ACC112 (cell line): ENCODE results near the gene NPEPL1.

Experiments used
- H2AFZ ChIP-seq: fragments of 200-600 bp; sonication (generic); one replicate; pipeline ENCODE4 v1.6.0; 2017; ENCODE audit warnings: antibody characterized with exemption, low read length; ENCODE audit not compliant: unreplicated experiment
- H3K27ac ChIP-seq: fragments of 200-600 bp; sonication (generic); 2 replicates; pipeline ENCODE4 v1.5.1; 2014; ENCODE audit warnings: low read depth, mild to moderate bottlenecking, antibody characterized with exemption, low read length, moderate library complexity
- H3K27me3 ChIP-seq: fragments of 200-600 bp; sonication (generic); 2 replicates; pipeline ENCODE4 v1.6.1; 2014; ENCODE audit warnings: mild to moderate bottlenecking, antibody characterized with exemption, low read length, moderate library complexity, mixed read lengths; ENCODE audit not compliant: insufficient read depth
- H3K36me3 ChIP-seq: fragments of 200-600 bp; sonication (generic); 2 replicates; pipeline ENCODE4 v1.6.1; 2016; ENCODE audit warnings: mild to moderate bottlenecking, antibody characterized with exemption, low read length, moderate library complexity, mixed read lengths; ENCODE audit not compliant: insufficient read depth
- H3K4me1 ChIP-seq: fragments of 200-600 bp; sonication (generic); one replicate; pipeline ENCODE4 v1.6.1; 2016; ENCODE audit warnings: low read length, mixed read lengths; ENCODE audit not compliant: insufficient read depth, unreplicated experiment, control insufficient read depth
- H3K4me3 ChIP-seq: fragments of 200-600 bp; sonication (generic); 2 replicates; pipeline ENCODE4 v1.5.1; 2014; ENCODE audit warnings: mild to moderate bottlenecking, low read depth, low read length
- H3K79me2 ChIP-seq: fragments of 200-600 bp; sonication (generic); one replicate; pipeline ENCODE4 v1.6.0; 2016; ENCODE audit warnings: low read length; ENCODE audit not compliant: control insufficient read depth, unreplicated experiment, insufficient read depth

Gene NPEPL1

GRCh38 chr20:58668901-58669286 lies 23.7 kb upstream of the NPEPL1 start:
- no peak overlapping the region for H2AFZ ChIP-seq
- no peak overlapping the region for H3K4me3 ChIP-seq
- peaks cover 32% of the 10 kb centered on the region for H3K79me2 ChIP-seq
- H3K36me3 ChIP-seq, result peaks cover 38% of the 10 kb centered on the region
- no peaks in the 10 kb centered on the region for H3K4me1 ChIP-seq
- no peak overlapping the region for H3K27ac ChIP-seq
- no peaks in the 10 kb centered on the region for H3K27me3 ChIP-seq

GRCh38 chr20:58669287-58670006 lies 23.2 kb upstream of the NPEPL1 start:
- H3K27ac ChIP-seq, result no peak overlapping the region

GRCh38 chr20:58670102-58670501 lies 22.5 kb upstream of the NPEPL1 start:
- Histone ChIP-seq H3K4me3 (no peak overlapping the region), H3K36me3 (peaks cover 45% of the 10 kb centered on the region), H2AFZ (no peak overlapping the region), H3K4me1 (no peaks in the 10 kb centered on the region), H3K27me3 (no peaks in the 10 kb centered on the region), H3K27ac (no peak overlapping the region), H3K79me2 (peaks cover 20% of the 10 kb centered on the region)

More at GRCh38 chr20:58669287-58670006, 23.2 kb upstream of the NPEPL1 start:
- Histone ChIP-seq H3K4me1 (no peaks in the 10 kb centered on the region), H3K4me3 (no peak overlapping the region), H2AFZ (no peak overlapping the region), H3K36me3 (peaks cover 41% of the 10 kb centered on the region), H3K79me2 (peaks cover 26% of the 10 kb centered on the region), H3K27me3 (no peaks in the 10 kb centered on the region)

GRCh38 chr20:58670659-58671058 lies 21.9 kb upstream of the NPEPL1 start:
- peaks cover 46% of the 10 kb centered on the region for H3K36me3 ChIP-seq

GRCh38 chr20:58673119-58673518 lies 19.5 kb upstream of the NPEPL1 start:
- no peaks in the 10 kb centered on the region for H3K27me3 ChIP-seq
- no peak overlapping the region for H3K4me3 ChIP-seq
- H2AFZ ChIP-seq, result no peak overlapping the region
- H3K27ac ChIP-seq, result no peak overlapping the region
- H3K36me3 ChIP-seq, result peaks cover 42% of the 10 kb centered on the region
- peaks cover under 1% of the 10 kb centered on the region for H3K79me2 ChIP-seq
- no peaks in the 10 kb centered on the region for H3K4me1 ChIP-seq

More at GRCh38 chr20:58670659-58671058, 21.9 kb upstream of the NPEPL1 start:
- H3K4me1 ChIP-seq, result no peaks in the 10 kb centered on the region
- H3K4me3 ChIP-seq, result no peak overlapping the region
- H3K79me2 ChIP-seq, result peaks cover 14% of the 10 kb centered on the region
- no peak overlapping the region for H2AFZ ChIP-seq
- no peak overlapping the region for H3K27ac ChIP-seq
- no peaks in the 10 kb centered on the region for H3K27me3 ChIP-seq

GRCh38 chr20:58675146-58675584 lies 17.4 kb upstream of the NPEPL1 start:
- H3K4me3 ChIP-seq, result no peak overlapping the region
- H3K27ac ChIP-seq, result no peak overlapping the region
- H2AFZ ChIP-seq, result no peak overlapping the region
- no peaks in the 10 kb centered on the region for H3K79me2 ChIP-seq
- H3K27me3 ChIP-seq, result no peaks in the 10 kb centered on the region
- peaks cover 38% of the 10 kb centered on the region for H3K36me3 ChIP-seq
- no peaks in the 10 kb centered on the region for H3K4me1 ChIP-seq

- Histone ChIP-seq H3K79me2 (no peaks in the 10 kb centered on the region), H2AFZ (no peak overlapping the region), H3K27me3 (no peaks in the 10 kb centered on the region), H3K4me1 (no peaks in the 10 kb centered on the region), H3K36me3 (peaks cover 38% of the 10 kb centered on the region), H3K4me3 (no peak overlapping the region), H3K27ac (no peak overlapping the region)
These were observed 17.0 kb upstream of the NPEPL1 start for GRCh38 chr20:58675641-58676040.

- peaks cover 34% of the 10 kb centered on the region for H3K36me3 ChIP-seq
- H3K27ac ChIP-seq, result no peak overlapping the region
- H3K27me3 ChIP-seq, result no peaks in the 10 kb centered on the region
- no peak overlapping the region for H2AFZ ChIP-seq
- H3K4me1 ChIP-seq, result no peaks in the 10 kb centered on the region
- H3K4me3 ChIP-seq, result no peak overlapping the region
- no peaks in the 10 kb centered on the region for H3K79me2 ChIP-seq
These were observed 16.4 kb upstream of the NPEPL1 start for GRCh38 chr20:58676161-58676560.

- Histone ChIP-seq H3K27ac (no peak overlapping the region), H3K79me2 (no peaks in the 10 kb centered on the region), H3K27me3 (no peaks in the 10 kb centered on the region), H2AFZ (no peak overlapping the region), H3K4me1 (no peaks in the 10 kb centered on the region), H3K36me3 (peaks cover 34% of the 10 kb centered on the region), H3K4me3 (no peak overlapping the region)
These were observed 15.5 kb upstream of the NPEPL1 start for GRCh38 chr20:58677079-58677604.

- Histone ChIP-seq H3K27ac (no peak overlapping the region), H3K27me3 (no peaks in the 10 kb centered on the region), H3K4me3 (no peak overlapping the region), H3K4me1 (no peaks in the 10 kb centered on the region), H3K79me2 (no peaks in the 10 kb centered on the region), H2AFZ (no peak overlapping the region), H3K36me3 (peaks cover 34% of the 10 kb centered on the region)
These were observed 14.8 kb upstream of the NPEPL1 start for GRCh38 chr20:58677808-58678207.

- Histone ChIP-seq H3K27me3 (no peaks in the 10 kb centered on the region), H3K4me3 (no peak overlapping the region), H3K4me1 (no peaks in the 10 kb centered on the region), H3K79me2 (no peaks in the 10 kb centered on the region), H3K27ac (no peak overlapping the region), H2AFZ (no peak overlapping the region), H3K36me3 (peaks cover 28% of the 10 kb centered on the region)
These were observed 13.8 kb upstream of the NPEPL1 start for GRCh38 chr20:58678806-58679205.
